HG03139 (cell line): ENCODE results near the gene NUDT14.

ENCODE experiments used
- ATAC-seq: cut with Tn5 transposase; IDR thresholded peaks from one replicate; pipeline ENCODE4 v1.9.1; 2021; ENCODE audit not compliant: unreplicated experiment

The NUDT14 gene

GRCh38 chr14:105147671-105148603, 33.2 kb downstream of the NUDT14 start:
- no peak for ATAC-seq

DNA sequence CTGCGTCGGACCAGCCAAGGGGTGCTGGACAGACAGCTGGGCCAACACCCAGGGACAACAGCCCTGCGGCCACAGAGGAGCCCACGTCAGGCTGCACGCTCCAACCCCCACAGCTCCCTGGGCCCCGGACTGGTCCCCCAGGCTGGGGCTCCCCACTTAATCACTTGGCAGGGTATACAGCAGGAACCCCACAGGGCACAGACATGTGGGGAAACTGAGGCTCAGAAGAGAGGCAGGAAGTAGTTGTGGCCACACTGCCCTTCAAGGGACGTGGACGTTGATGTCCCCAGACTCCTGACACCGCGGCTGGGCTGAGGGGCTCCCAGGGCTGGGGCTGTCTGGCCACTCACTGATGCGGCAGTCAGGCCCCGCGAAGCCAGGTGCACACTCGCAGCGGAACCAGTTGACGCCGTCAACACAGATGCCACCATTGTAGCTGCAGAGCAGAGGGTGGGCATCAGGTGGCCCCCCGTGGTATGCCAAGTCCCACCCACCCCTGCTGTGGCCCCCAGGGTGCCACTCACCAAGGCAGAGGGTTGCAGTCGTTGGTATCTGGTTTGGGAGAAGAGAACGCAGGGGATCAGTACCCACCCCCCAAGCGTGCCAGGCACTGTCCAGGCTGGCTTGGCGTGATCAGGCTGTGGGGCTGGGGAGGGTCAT, 34.0 kb downstream of the NUDT14 start:
- no peak for ATAC-seq

DNA sequence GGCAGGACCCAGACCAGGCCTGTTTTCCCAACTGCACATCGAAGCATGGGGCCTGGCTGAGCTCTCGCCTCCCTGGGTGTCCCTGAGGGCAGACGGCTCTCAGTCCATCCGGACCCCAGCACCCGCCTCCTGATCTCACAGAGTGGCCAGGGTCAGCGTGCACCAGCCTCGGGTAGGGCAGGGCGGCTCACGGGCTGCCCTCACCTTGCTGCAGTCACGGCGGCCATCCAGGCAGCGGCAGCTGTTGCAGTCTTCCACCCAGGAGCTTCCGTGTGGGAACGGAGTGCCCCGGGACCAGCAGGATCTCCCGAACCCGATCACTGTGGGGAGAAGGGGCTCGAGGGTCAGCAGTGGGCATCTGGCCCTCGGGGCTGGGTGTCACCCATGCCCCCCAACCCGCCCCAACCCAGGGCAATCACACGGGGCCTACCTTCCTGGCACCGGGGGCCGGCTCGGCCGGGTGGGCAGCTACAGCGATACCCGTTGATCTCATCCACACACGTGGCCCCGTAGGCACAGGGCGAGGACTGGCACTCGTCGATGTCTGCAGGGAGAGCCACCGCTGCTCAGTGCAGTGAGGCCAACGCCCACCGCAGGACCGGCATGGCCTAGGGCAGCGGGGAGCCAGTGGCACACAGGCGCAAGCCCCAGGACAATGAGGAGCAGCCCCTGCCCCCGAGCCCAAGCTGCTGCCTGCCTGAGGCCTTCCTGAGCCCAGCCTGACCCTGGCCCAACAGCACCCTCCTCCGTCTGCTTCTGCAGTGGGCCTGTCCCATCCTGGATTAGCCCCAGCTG, 34.7 kb downstream of the NUDT14 start:
- ATAC-seq: no peak

- no peak for ATAC-seq
Observed at GRCh38 chr14:105145381-105146180, 35.5 kb downstream of the NUDT14 start.

GRCh38 chr14:105144666-105145380, 36.3 kb downstream of the NUDT14 start:
- no peak for ATAC-seq

DNA sequence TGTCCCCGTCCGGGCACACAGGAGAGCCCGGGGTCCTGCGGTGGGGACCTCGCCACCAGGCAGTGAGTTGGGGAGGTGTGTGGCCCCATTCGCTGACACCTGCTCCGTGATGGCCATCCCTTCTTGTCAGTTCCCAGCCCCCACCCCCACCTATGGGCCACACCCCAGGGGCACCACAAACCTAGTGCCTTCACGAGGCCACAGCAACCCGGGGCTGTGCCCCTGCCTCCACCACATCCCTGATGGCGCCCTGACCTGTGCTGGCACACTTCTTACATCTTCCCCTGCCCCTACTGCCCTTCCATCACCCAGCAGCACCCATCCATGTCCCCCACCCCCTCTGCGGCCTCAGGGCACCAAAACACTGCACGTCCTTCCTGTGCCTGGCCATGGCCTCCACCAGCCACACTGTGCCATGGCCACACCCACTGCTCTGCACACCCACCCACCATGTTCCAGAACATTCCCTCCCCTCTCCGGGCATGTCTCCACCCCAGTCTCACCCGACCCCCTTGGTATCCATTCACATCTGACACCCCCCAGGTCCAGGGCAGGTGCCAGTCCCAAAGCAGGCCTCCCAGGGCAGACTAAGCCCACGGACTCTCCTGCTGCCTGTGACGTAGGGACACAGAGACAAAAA, 37.0 kb downstream of the NUDT14 start:
- no peak for ATAC-seq

DNA sequence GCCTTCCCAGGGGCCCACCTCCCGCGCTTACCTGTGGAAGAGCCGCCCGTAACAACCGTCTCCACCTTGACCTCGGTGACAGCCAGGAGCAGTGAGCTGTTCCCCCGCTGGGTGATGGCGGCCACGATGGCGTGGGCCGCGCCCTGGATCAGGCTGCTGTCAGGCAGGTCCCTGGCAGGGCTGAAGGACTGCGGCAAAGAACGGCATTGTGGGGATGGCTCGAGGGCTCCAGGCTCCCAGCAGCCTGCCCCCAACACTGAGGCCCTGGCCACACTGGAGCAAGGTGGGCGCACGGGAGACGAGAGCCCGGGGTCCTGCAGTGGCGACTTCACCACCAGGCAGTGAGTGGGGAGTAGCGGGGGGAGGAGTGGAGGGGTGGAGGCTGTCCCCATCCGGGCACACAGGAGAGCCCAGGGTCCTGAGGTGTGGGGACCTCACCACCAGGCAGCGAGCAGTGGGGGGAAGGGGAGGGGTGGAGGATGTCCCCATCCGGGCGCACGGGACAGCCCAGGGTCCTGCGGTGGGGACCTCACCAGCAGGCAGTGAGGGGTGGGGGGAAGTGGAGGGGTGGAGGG, 37.6 kb downstream of the NUDT14 start:
- ATAC-seq: no peak

DNA sequence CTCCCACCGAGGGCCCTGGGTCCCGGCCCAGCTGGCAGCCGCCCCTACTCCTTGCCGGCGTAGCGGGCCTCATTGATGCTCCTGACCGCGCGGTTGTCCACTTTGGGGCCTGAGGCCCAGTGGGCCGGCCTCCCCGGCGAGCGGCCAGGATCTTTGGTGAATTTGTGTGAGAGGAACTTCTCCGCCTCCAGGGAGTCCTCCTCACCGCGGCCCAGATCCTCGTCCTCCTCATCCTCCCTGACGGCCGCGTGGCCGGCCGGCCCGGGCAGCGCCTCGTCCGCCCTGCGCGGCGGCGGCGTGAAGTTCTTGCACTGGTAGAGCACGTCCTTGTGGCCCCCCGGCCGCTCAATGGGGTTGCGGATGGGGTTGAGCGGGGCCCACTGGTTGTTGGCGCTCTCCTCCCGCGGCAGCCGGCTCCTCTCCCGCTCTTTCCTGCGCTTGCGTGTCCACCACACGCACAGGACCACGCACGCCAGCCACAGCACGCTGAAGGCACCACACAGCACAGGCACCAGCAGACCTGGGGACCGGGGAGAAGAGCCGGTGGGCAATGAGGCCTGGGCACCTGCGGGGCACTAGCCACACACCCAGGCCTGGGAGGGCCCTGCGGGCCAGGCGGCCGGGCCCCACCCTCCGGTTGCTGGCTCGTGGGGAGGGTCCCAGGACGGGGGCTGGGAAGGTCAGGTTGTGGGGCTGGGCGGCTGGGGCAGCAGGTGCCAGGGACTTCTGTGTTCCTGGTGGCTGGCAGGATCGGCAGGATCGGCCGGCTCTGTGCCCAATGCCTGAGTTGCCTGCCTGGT, 38.3 kb downstream of the NUDT14 start:
- no peak for ATAC-seq

GRCh38 chr14:105141486-105142281, 39.4 kb downstream of the NUDT14 start:
- no peak for ATAC-seq

- no peak for ATAC-seq
Observed at GRCh38 chr14:105141026-105141425, 40.1 kb downstream of the NUDT14 start.

DNA sequence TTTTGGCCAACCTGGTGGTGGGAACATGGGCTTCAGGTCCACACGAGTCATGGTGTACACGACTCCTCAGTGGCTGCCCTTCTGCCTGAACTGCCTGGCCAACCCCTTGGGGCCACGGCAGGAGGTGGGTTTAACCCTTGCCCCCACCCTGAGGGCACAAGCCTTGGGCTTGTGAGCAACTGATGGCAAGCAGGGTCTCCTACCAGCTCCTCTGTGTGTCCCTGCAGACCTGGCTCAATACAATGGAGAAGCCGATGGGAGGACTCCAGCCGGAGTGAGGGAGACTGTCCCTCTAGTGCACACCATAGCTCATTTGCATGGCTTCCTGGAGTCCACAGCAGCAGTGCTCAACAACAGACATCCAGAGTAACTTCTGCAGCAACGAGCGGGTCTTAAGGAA, 40.5 kb downstream of the NUDT14 start:
- no peak for ATAC-seq

- ATAC-seq: no peak
Observed at GRCh38 chr14:105139831-105140239, 41.3 kb downstream of the NUDT14 start.

- ATAC-seq: no peak
Observed at GRCh38 chr14:105139212-105139825, 41.8 kb downstream of the NUDT14 start.

DNA sequence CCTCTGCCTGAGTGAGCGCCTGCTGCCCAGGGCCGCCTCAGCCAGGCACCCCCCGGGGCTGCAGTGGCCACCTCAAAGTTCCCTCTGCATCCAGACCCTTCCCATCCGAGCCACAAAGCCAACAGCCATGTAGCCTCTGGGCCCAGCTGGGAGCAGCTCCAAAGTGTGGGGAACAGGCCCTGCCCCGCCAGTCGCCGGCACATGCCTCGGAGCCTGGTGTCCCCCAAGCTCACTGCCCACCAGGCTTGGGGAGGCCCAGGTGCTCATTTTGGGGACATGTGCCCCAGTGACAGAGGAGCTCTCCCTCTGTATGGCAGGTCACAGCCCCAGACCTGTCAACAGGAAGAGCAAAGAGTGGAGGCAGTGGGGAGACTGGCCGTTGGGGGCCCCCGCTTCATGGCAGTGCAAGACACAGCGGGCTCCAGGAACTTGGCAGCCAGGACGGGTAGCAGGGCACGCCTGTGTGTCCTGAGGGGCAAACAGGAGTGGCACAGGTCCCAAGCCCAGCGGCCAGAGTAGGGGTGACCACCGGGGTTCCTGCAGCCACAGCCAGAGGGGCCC, 42.5 kb downstream of the NUDT14 start:
- no peak for ATAC-seq

- ATAC-seq: no peak
Observed at GRCh38 chr14:105138021-105138541, 43.0 kb downstream of the NUDT14 start.

DNA sequence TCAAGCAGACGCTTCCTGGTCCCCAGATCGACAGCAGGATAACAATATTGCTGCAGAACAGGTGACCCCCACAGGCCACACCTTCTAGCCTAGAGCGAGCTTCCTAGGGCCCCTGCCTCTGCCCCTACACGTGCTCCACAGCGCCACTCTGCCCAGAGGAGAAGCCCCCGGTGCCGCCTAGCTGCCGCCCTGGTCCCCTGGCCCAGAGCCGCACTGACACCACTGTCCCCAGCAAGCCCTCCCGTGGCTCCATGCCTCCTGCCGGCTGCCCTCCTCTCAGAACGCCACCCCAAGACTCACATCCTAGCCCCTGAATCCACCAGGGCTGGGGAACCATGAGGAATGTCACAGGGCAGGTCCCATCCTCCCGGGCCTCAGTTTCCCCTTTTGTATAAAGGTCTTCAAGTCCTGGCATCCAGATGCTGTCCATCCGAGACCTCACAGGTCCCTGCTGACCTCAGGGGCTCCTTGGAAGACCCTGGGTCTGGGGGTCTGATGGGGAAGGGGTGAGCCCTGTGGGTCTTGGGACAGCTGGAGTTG, 43.6 kb downstream of the NUDT14 start:
- no peak for ATAC-seq
